IMR-90 (cell line): ENCODE results near the gene KDM4B. TPM values are rescaled to one million over a fixed set of nuclear protein-coding genes. Genes with fewer than 3 reads are reported as not detected.

ENCODE experiments used
- ATAC-seq: fragments of 200-7000 bp; cut with Tn5 transposase; 2 replicates; pipeline ENCODE4 v1.9.1; 2020; ENCODE audit warnings: low read depth, mild to moderate bottlenecking, moderate library complexity
- BruUV-seq: library from RNA; stranded (reverse); fragments of 400-500 nt; replicated peaks from 2 replicates; lab custom pipeline; 2021; lab: Mats Ljungman, UMichigan
- CTCF ChIA-PET: fragments of 300-600 bp; formaldehyde crosslinking; extraction: SDS; loops from one replicate; lab custom pipeline; 2021; ENCODE audit warnings: antibody characterized with exemption; lab: Yijun Ruan, JAX
- POLR2A ChIA-PET: fragments of 300-600 bp; sonication (Branson Sonifier 250); formaldehyde crosslinking; loops from one replicate; lab custom pipeline; 2022; ENCODE audit warnings: antibody characterized with exemption; ENCODE audit not compliant: unreplicated experiment; lab: Charles Lee
- DNase-seq: peaks from one replicate; pipeline ENCODE4 v3.0.0; 2013
- H2AFZ ChIP-seq: replicated peaks from 2 replicates; pipeline ENCODE3; 2013; ENCODE audit warnings: low read length, mild to moderate bottlenecking; ENCODE audit not compliant: poor library complexity
- H2AK5ac ChIP-seq: 2 replicates; pipeline ENCODE4 v1.6.1; 2013; ENCODE audit warnings: low read depth, low read length, inconsistent platforms
- H2AK9ac ChIP-seq: replicated peaks from 2 replicates; pipeline ENCODE3; 2013; ENCODE audit warnings: mild to moderate bottlenecking, low read depth, low read length, moderate library complexity; ENCODE audit not compliant: poor library complexity
- H2BK120ac ChIP-seq: 2 replicates; pipeline ENCODE4 v1.6.1; 2013; ENCODE audit warnings: low read depth, low read length, inconsistent platforms
- H2BK15ac ChIP-seq: 3 replicates; pipeline ENCODE4 v1.6.1; 2013; ENCODE audit warnings: low read depth, low read length, inconsistent platforms
- H2BK20ac ChIP-seq: 2 replicates; pipeline ENCODE4 v1.6.1; 2013; ENCODE audit warnings: low read depth, mild to moderate bottlenecking, inconsistent platforms, low read length, moderate library complexity
- H2BK5ac ChIP-seq: 2 replicates; pipeline ENCODE4 v1.6.1; 2013; ENCODE audit warnings: mild to moderate bottlenecking, low read depth, low read length, inconsistent platforms; ENCODE audit not compliant: poor library complexity, severe bottlenecking
- H3K14ac ChIP-seq: replicated peaks from 2 replicates; pipeline ENCODE4 v1.6.1; 2013; ENCODE audit warnings: low read depth, low read length, inconsistent platforms
- H3K18ac ChIP-seq: 2 replicates; pipeline ENCODE4 v1.6.1; 2013; ENCODE audit warnings: low read depth, low read length, control low read depth
- H3K23ac ChIP-seq: 2 replicates; pipeline ENCODE4 v1.6.1; 2013; ENCODE audit warnings: low read depth, low read length, inconsistent platforms
- H3K27ac ChIP-seq: 2 replicates; pipeline ENCODE4 v1.5.1; 2013; ENCODE audit warnings: mild to moderate bottlenecking, control low read depth, low read length; ENCODE audit not compliant: insufficient read depth
- H3K27me3 ChIP-seq: 2 replicates; pipeline ENCODE4 v1.6.1; 2013; ENCODE audit warnings: low read length; ENCODE audit not compliant: control insufficient read depth, insufficient read depth
- H3K36me3 ChIP-seq: 2 replicates; pipeline ENCODE4 v1.6.1; 2013; ENCODE audit warnings: low read length, mixed read lengths; ENCODE audit not compliant: control insufficient read depth, insufficient read depth
- H3K4ac ChIP-seq: 2 replicates; pipeline ENCODE4 v1.6.1; 2013; ENCODE audit warnings: low read depth, low read length, inconsistent platforms
- H3K4me1 ChIP-seq: 2 replicates; pipeline ENCODE4 v1.6.1; 2013; ENCODE audit warnings: low read length, mixed read lengths; ENCODE audit not compliant: control insufficient read depth, insufficient read depth
- H3K4me2 ChIP-seq: 2 replicates; pipeline ENCODE4 v1.6.1; 2013; ENCODE audit warnings: low read depth, mild to moderate bottlenecking, control low read depth, low read length, moderate library complexity
- H3K4me3 ChIP-seq: 2 replicates; pipeline ENCODE4 v1.5.1; 2013; ENCODE audit warnings: low read depth, mild to moderate bottlenecking, control low read depth, low read length, moderate library complexity; ENCODE audit not compliant: insufficient read depth
- H3K56ac ChIP-seq: 2 replicates; pipeline ENCODE4 v1.6.1; 2013; ENCODE audit warnings: low read length, inconsistent platforms; ENCODE audit not compliant: insufficient read depth; ENCODE audit errors: extremely low read depth
- H3K79me1 ChIP-seq, 2 experiments: 2 replicates each; pipeline ENCODE4 v1.6.1; 2013; ENCODE audit warnings: low read length in 2 of 2, inconsistent platforms in 1 of 2, low read depth in 1 of 2
- H3K9ac ChIP-seq: 2 replicates; pipeline ENCODE4 v1.6.1; 2013; ENCODE audit warnings: low read depth, low read length, control low read depth
- H3K9me1 ChIP-seq: 2 replicates; pipeline ENCODE4 v1.6.1; 2013; ENCODE audit warnings: low read length, inconsistent platforms; ENCODE audit not compliant: insufficient read depth
- H3K9me3 ChIP-seq: 2 replicates; pipeline ENCODE4 v1.6.1; 2013; ENCODE audit warnings: low read length; ENCODE audit not compliant: control insufficient read depth, insufficient read depth
- H4K20me1 ChIP-seq: 2 replicates; pipeline ENCODE4 v1.6.1; 2013; ENCODE audit warnings: low read length, inconsistent platforms; ENCODE audit not compliant: insufficient read depth
- H4K5ac ChIP-seq: 2 replicates; pipeline ENCODE4 v1.6.1; 2013; ENCODE audit warnings: mild to moderate bottlenecking, low read depth, low read length, control low read depth
- H4K8ac ChIP-seq, 2 experiments: 2 replicates each; pipeline ENCODE4 v1.6.1; 2013; ENCODE audit warnings: low read depth in 2 of 2, low read length in 2 of 2, control low read depth in 1 of 2, inconsistent platforms in 1 of 2
- H4K91ac ChIP-seq: 2 replicates; pipeline ENCODE4 v1.6.1; 2013; ENCODE audit warnings: low read depth, low read length, inconsistent platforms; ENCODE audit not compliant: insufficient read depth
- BHLHE40 ChIP-seq: fragments of 150-350 bp; IDR thresholded peaks from 2 replicates; pipeline ENCODE4 v1.6.1; 2016; ENCODE audit warnings: mild to moderate bottlenecking, low read depth, low read length
- CEBPB ChIP-seq: IDR thresholded peaks from 2 replicates; pipeline ENCODE4 v1.6.1; 2012; ENCODE audit warnings: low read depth, low read length, improper control_type of control experiment
- CHD1 ChIP-seq: IDR thresholded peaks from 2 replicates; pipeline ENCODE4 v1.6.1; 2012; ENCODE audit warnings: low read depth, low read length, improper control_type of control experiment
- FOS ChIP-seq: fragments of 150-350 bp; IDR thresholded peaks from 2 replicates; pipeline ENCODE4 v1.6.1; 2016; ENCODE audit warnings: low read depth, low read length
- MAFK ChIP-seq: IDR thresholded peaks from 2 replicates; pipeline ENCODE4 v1.6.1; 2012; ENCODE audit warnings: low read depth, low read length, improper control_type of control experiment
- MAZ ChIP-seq: IDR thresholded peaks from 2 replicates; pipeline ENCODE4 v1.6.1; 2012; ENCODE audit warnings: low read depth, mild to moderate bottlenecking, low read length, improper control_type of control experiment, moderate library complexity, borderline replicate concordance
- MXI1 ChIP-seq: IDR thresholded peaks from 2 replicates; pipeline ENCODE4 v1.6.1; 2012; ENCODE audit warnings: low read depth, mild to moderate bottlenecking, low read length, moderate library complexity, borderline replicate concordance
- NFE2L2 ChIP-seq: fragments of 150-350 bp; IDR thresholded peaks from 2 replicates; pipeline ENCODE4 v1.6.1; 2016; ENCODE audit warnings: low read depth, mild to moderate bottlenecking, low read length
- POLR2A ChIP-seq: IDR thresholded peaks from 2 replicates; pipeline ENCODE4 v1.6.1; 2012; ENCODE audit warnings: mild to moderate bottlenecking, low read depth, low read length
- RAD21 ChIP-seq: IDR thresholded peaks from 2 replicates; pipeline ENCODE4 v1.6.1; 2012; ENCODE audit warnings: low read length, improper control_type of control experiment
- RCOR1 ChIP-seq: IDR thresholded peaks from 2 replicates; pipeline ENCODE4 v1.6.1; 2012; ENCODE audit warnings: mild to moderate bottlenecking, low read length, improper control_type of control experiment; ENCODE audit not compliant: insufficient replicate concordance
- RFX5 ChIP-seq: IDR thresholded peaks from 2 replicates; pipeline ENCODE4 v1.8.0; 2012; ENCODE audit warnings: low read depth, mild to moderate bottlenecking, low read length, moderate library complexity
- SMC3 ChIP-seq: fragments of 150-350 bp; IDR thresholded peaks from 2 replicates; pipeline ENCODE4 v1.6.1; 2016; ENCODE audit warnings: low read depth, mild to moderate bottlenecking, antibody characterized with exemption, low read length, moderate library complexity
- WGBS, 2 experiments: methylation state at CpG; one replicate each; pipeline versions ENCODE4 v1.1.5 to v1.1.7; 2013; ENCODE audit warnings: missing lambda C conversion rate in 2 of 2; ENCODE audit not compliant: insufficient read length in 1 of 2; ENCODE audit errors: extremely low coverage in 2 of 2; 5-methylcytosine and 5-hydroxymethylcytosine counted together
- dilution Hi-C: fragments of 300-500 bp; cut with HindIII; formaldehyde crosslinking; loops from one replicate; pipeline ENCODE4 v1.14.3; 2018; ENCODE audit warnings: low sequenced_read_pairs; ENCODE audit not compliant: unreplicated experiment
- in situ Hi-C: fragments of 300-500 bp; cut with MboI; formaldehyde crosslinking; loops from 3 replicates; pipeline ENCODE4 v1.14.3; 2019; ENCODE audit warnings: low sequenced_read_pairs, inconsistent platforms, mixed read lengths
- intact Hi-C: fragments of 100-400 bp; cut with micrococcal nuclease; formaldehyde crosslinking; loops from 2 replicates; pipeline ENCODE4 v1.10.0; 2022
- polyA plus RNA-seq, 3 experiments: library from polyadenylated mRNA; depleted of rRNA; stranded (reverse); fragments of >200 nt; gene quantifications; 2 replicates each; pipeline ENCODE4 v1.2.3, GENCODE V29; 2012; ENCODE audit warnings: low replicate concordance in 1 of 3
- total RNA-seq: library from RNA; depleted of rRNA; stranded (reverse); fragments of >200 nt; gene quantifications from 2 replicates; pipeline ENCODE4 v1.2.3, GENCODE V29; 2012
- TF ChIP-seq, protein P1 (sequence below): fragments of 150-350 bp; IDR thresholded peaks from 2 replicates; pipeline ENCODE4 v1.6.1; 2016; ENCODE audit warnings: low read depth, mild to moderate bottlenecking, low read length, moderate library complexity, borderline replicate concordance
- TF ChIP-seq, protein P2 (sequence below): conservative IDR thresholded peaks from 2 replicates; pipeline ENCODE4 v1.5.1; 2012; ENCODE audit warnings: mild to moderate bottlenecking, low read depth, low read length, improper control_type of control experiment
- TF ChIP-seq, protein P3 (sequence below): fragments of 150-350 bp; IDR thresholded peaks from 2 replicates; pipeline ENCODE4 v1.6.1; 2017; ENCODE audit warnings: mild to moderate bottlenecking, antibody characterized with exemption, low read length, low read depth

The KDM4B gene
- total and polyA plus RNA-seq, 2 of the 4 experiments (the other 2 are of a cell fraction): 5.0 to 17.9 TPM

DNA sequence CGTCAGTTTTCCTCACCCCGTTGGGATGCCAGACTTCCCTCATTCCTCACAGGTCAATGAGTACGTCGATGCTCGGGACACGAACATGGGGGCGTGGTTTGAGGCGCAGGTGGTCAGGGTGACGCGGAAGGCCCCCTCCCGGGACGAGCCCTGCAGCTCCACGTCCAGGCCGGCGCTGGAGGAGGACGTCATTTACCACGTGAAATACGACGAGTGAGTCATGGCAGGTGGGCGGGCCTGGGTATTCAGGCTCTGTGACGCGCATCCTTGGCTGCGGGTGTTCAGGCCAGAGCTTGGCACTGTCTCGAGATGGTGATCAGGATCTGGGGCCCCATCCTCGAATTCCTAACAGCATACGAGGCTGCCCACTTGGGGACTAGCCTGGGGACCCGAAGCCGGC is 38.2 kb upstream of the KDM4B start:
- peak overlapping the region; percentile 27 for H2AFZ ChIP-seq
- no peaks in the 10 kb centered on the region for H3K27me3 ChIP-seq
- H2BK20ac ChIP-seq: no peak overlapping the region
- WGBS, 2 experiments: 89% methylated on average over 22 of the region's 28 CpGs; no CpG with 5 or more reads in 1 of the 2 experiments
- BruUV-seq: no TSS peak
- no peaks in the 10 kb centered on the region for H3K9me3 ChIP-seq
- H4K5ac ChIP-seq: no peak overlapping the region
- no peak overlapping the region for H3K4me3 ChIP-seq
- intact Hi-C loops (no loop called here), dilution Hi-C loops (no loop called here), in situ Hi-C loops (no loop called here)
- no peak overlapping the region for H4K8ac ChIP-seq
- ATAC-seq: no peak
- POLR2A ChIA-PET: no interaction called here
- no peak overlapping the region for H2AK5ac ChIP-seq
- CTCF ChIA-PET: no interaction called here
- no peak overlapping the region for H2AK9ac ChIP-seq
- H3K79me1 ChIP-seq: peaks cover 28 to 79% of the 10 kb centered on the region in 2 experiments
- no peak overlapping the region for H2BK5ac ChIP-seq
- peaks cover 28% of the 10 kb centered on the region for H3K36me3 ChIP-seq
- DNase-seq: peak; percentile 28
- peaks cover 41% of the 10 kb centered on the region for H4K20me1 ChIP-seq
- TF ChIP-seq, protein P1, sequence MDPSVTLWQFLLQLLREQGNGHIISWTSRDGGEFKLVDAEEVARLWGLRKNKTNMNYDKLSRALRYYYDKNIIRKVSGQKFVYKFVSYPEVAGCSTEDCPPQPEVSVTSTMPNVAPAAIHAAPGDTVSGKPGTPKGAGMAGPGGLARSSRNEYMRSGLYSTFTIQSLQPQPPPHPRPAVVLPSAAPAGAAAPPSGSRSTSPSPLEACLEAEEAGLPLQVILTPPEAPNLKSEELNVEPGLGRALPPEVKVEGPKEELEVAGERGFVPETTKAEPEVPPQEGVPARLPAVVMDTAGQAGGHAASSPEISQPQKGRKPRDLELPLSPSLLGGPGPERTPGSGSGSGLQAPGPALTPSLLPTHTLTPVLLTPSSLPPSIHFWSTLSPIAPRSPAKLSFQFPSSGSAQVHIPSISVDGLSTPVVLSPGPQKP: no peak
- TF ChIP-seq SMC3: no peak
- TF ChIP-seq MAZ: no peak
- TF ChIP-seq RFX5: no peak
- TF ChIP-seq, protein P2, sequence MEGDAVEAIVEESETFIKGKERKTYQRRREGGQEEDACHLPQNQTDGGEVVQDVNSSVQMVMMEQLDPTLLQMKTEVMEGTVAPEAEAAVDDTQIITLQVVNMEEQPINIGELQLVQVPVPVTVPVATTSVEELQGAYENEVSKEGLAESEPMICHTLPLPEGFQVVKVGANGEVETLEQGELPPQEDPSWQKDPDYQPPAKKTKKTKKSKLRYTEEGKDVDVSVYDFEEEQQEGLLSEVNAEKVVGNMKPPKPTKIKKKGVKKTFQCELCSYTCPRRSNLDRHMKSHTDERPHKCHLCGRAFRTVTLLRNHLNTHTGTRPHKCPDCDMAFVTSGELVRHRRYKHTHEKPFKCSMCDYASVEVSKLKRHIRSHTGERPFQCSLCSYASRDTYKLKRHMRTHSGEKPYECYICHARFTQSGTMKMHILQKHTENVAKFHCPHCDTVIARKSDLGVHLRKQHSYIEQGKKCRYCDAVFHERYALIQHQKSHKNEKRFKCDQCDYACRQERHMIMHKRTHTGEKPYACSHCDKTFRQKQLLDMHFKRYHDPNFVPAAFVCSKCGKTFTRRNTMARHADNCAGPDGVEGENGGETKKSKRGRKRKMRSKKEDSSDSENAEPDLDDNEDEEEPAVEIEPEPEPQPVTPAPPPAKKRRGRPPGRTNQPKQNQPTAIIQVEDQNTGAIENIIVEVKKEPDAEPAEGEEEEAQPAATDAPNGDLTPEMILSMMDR: no peak
- TF ChIP-seq, protein P3, sequence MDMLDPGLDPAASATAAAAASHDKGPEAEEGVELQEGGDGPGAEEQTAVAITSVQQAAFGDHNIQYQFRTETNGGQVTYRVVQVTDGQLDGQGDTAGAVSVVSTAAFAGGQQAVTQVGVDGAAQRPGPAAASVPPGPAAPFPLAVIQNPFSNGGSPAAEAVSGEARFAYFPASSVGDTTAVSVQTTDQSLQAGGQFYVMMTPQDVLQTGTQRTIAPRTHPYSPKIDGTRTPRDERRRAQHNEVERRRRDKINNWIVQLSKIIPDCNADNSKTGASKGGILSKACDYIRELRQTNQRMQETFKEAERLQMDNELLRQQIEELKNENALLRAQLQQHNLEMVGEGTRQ: no peak
- no peak for TF ChIP-seq FOS
- TF ChIP-seq RCOR1: no peak
- TF ChIP-seq CHD1: no peak
- no peak for TF ChIP-seq NFE2L2
- TF ChIP-seq MAFK: no peak
- TF ChIP-seq MXI1: no peak
- no peak for TF ChIP-seq RAD21
- no peak for TF ChIP-seq CEBPB
- TF ChIP-seq POLR2A: no peak
- no peak for TF ChIP-seq BHLHE40
- H3K18ac ChIP-seq: no peak overlapping the region
- peaks cover 10% of the 10 kb centered on the region; the same call in 1 of the 2 replicates for H3K9me1 ChIP-seq
- H3K9ac ChIP-seq: no peak overlapping the region
- no peak overlapping the region for H3K14ac ChIP-seq
- no peak overlapping the region for H3K4ac ChIP-seq
- H3K56ac ChIP-seq: no peak overlapping the region
- no peak overlapping the region for H3K27ac ChIP-seq
- no peak overlapping the region for H2BK120ac ChIP-seq
- H3K23ac ChIP-seq: no peak overlapping the region
- no peak overlapping the region for H3K4me2 ChIP-seq
- no peak overlapping the region for H4K91ac ChIP-seq
- no peak overlapping the region for H2BK15ac ChIP-seq
- peaks cover 4% of the 10 kb centered on the region; the same call in 1 of the 2 replicates for H3K4me1 ChIP-seq
